DMS79 treated with DMSO at 0.1 percent for 48 hours (cell line): ENCODE measurements around the gene PCDHGB5.
"Not testable (repeated sequence)": the region's sequence is repeated elsewhere in the genome, so short reads cannot be mapped to it uniquely, and the experiment has no call there.

Experiments used
- DNase-seq: peaks from one replicate; lab custom pipeline; 2025; lab: John Stamatoyannopoulos, UW

PCDHGB5 gene

GRCh38 chr5:141382469-141383294 lies 15.1 kb upstream of the PCDHGB5 start, which contains the start of gene PCDHGA7:
PCDHGA7 (plus strand) TSS chr5:141382742; CDS start chr5:141382900, 158 bp downstream.
- DNase-seq = no peak

- DNase-seq = no peak
Observed at GRCh38 chr5:141383345-141383744, 14.4 kb upstream of the PCDHGB5 start.

DNA sequence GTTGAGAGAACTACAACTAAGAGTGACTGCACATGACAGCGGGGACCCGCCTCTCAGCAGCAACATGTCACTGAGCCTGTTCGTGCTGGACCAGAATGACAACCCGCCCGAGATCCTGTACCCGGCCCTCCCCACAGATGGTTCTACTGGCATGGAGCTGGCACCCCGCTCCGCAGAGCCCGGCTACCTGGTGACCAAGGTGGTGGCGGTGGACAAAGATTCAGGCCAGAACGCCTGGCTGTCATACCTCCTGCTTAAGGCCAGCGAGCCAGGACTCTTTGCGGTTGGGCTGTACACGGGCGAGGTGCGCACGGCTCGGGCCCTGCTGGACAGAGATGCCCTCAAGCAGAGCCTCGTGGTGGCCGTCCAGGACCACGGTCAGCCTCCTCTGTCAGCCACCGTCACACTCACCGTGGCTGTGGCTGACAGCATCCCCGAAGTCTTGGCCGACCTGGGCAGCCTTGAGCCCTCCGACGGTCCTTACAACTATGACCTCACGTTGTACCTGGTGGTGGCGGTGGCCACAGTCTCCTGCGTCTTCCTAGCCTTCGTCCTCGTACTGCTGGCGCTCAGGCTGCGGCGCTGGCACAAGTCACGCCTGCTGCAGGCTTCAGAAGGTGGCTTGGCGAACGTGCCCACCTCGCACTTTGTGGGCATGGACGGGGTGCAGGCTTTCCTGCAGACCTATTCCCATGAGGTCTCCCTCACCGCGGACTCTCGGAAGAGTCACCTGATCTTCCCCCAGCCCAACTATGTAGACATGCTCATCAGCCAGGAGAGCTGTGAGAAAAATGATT lies 13.1 kb upstream of the PCDHGB5 start:
- no peak for DNase-seq

GRCh38 chr5:141387557-141388311 lies 10.0 kb upstream of the PCDHGB5 start, which contains the start of gene PCDHGB4:
PCDHGB4 (plus strand) TSS chr5:141387698; CDS start chr5:141387885, 187 bp downstream.
- not testable (repeated sequence) for DNase-seq

DNA sequence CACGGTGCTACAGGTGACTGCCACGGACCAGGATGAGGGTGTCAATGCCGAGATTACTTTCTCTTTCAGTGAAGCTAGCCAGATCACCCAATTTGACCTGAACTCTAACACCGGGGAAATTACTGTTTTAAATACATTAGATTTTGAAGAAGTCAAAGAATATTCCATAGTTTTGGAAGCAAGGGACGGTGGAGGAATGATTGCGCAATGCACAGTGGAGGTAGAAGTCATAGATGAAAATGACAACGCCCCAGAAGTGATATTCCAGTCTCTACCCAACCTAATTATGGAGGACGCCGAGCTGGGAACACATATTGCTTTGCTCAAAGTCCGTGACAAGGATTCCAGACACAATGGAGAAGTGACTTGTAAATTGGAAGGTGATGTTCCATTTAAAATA lies 9.1 kb upstream of the PCDHGB5 start:
- no peak for DNase-seq

- no peak for DNase-seq
Observed at GRCh38 chr5:141389153-141390042, 8.3 kb upstream of the PCDHGB5 start.

- no peak for DNase-seq
Observed at GRCh38 chr5:141392429-141393198, 5.1 kb upstream of the PCDHGB5 start, which contains the start of gene PCDHGA8. PCDHGA8 (plus strand) TSS chr5:141392633; CDS start chr5:141392814, 181 bp downstream.

DNA sequence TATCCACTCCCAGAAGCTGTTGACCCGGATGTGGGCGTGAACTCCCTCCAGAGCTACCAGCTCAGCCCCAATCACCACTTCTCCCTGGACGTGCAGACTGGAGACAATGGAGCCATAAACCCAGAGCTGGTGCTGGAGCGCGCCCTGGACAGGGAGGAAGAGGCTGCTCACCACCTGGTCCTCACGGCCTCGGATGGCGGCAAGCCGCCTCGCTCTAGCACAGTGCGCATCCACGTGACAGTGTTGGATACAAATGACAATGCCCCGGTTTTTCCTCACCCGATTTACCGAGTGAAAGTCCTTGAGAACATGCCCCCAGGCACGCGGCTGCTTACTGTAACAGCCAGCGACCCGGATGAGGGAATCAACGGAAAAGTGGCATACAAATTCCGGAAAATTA lies 4.5 kb upstream of the PCDHGB5 start:
- DNase-seq = no peak

- not testable (repeated sequence) for DNase-seq
Observed at GRCh38 chr5:141394401-141395187, 3.2 kb upstream of the PCDHGB5 start.

GRCh38 chr5:141398608-141399007 lies 861 bp downstream of the PCDHGB5 start:
- DNase-seq = no peak

- no peak for DNase-seq
Observed at GRCh38 chr5:141399555-141400258, 2.0 kb downstream of the PCDHGB5 start.

DNA sequence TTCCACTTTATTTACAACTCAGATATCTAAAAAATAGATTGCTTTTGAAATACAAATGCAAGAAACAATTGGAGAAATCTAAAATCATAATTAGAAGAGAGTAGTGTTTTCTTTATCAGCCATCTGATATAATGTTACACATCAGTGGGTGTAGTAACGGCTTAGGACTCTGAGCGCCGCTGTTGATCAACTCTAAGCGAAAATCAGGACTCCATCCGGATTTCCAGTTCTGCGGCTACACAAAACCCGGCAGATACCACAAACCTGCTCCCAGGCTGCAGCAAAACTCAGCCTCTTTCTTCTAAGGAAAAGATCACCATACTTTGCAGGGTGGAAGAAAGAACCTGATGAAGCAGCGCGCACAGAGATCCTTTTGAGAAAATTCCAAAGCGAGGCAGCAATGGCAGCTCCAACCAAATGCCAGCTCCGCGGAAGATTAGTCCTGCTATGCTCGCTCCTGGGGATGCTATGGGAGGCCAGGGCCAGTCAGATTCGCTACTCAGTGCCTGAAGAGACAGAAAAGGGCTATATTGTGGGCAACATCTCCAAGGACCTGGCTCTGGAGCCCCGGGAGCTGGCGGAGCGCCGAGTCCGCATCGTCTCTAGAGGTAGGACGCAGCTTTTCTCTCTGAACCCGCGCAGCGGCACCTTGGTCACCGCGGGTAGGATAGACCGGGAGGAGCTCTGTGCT lies 5.0 kb downstream of the PCDHGB5 start, which contains the start of gene PCDHGA9:
Gene PCDHGA9 (plus strand): TSS at position 226 of the 691 bp plus-strand sequence. CDS start 175 bp downstream, at position 401.
- no peak for DNase-seq

DNA sequence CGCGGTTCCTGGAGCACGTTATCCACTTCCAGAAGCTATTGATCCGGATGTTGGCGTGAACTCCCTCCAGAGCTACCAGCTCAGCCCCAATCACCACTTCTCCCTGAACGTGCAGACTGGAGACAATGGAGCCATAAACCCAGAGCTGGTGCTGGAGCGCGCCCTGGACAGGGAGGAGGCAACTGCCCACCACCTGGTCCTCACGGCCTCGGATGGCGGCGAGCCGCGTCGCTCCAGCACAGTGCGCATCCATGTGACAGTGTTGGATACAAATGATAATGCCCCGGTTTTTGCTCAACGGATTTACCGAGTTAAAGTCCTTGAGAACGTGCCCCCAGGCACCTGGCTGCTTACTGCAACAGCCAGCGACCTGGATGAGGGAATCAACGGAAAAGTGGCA lies 5.6 kb downstream of the PCDHGB5 start:
- DNase-seq = no peak

GRCh38 chr5:141407790-141408505 lies 10.2 kb downstream of the PCDHGB5 start, which contains the start of gene PCDHGB6:
PCDHGB6 (plus strand) TSS chr5:141408021; CDS start chr5:141408203, 182 bp downstream.
- not testable (repeated sequence) for DNase-seq

DNA sequence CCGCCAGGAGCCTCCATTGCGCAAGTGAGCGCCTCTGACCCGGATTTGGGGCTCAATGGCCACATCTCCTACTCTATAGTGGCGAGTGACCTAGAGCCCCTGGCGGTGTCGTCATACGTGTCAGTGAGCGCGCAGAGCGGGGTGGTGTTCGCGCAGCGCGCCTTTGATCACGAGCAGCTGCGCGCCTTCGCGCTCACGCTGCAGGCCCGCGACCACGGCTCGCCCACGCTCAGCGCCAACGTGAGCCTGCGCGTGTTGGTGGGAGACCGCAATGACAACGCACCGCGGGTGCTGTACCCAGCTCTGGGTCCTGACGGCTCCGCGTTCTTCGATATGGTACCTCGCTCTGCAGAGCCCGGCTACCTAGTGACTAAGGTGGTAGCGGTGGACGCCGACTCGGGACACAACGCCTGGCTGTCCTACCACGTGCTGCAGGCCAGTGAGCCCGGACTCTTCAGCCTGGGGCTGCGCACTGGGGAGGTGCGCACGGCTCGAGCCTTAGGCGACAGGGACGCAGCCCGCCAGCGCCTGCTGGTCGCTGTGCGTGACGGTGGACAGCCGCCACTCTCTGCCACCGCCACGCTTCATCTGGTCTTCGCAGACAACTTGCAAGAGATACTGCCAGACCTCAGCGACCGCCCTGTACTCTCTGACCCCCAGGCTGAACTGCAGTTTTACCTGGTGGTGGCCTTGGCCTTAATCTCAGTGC lies 12.0 kb downstream of the PCDHGB5 start:
- DNase-seq = no peak

DNA sequence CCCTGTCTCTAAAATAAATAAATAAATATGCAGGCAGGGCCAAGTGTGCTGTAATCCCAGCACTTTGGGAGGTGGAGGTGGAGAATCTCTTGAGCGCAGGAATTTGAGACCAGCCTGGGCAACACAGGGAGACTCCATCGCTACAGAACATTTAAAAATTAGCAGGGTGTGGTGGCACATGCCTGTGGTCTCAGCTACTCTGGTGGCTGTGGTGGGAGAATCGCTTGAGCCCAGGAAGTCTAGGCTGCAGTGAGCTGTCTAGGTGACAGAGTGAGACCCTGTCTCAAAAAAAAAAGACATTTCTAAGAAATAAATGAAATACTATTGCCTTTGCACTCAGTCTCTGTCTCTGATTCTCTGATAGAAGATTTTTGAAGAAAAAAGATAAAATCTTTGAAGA lies 13.8 kb downstream of the PCDHGB5 start:
- DNase-seq = no peak
